H1 (cell line): Measurements from ENCODE around the gene PPP6C. TPM values are rescaled to one million over a fixed set of nuclear protein-coding genes. Genes with fewer than 3 reads are reported as not detected.

Experiments used
- CBX8 ChIP-seq: fragments of 300-800, 300-1000 bp; sonication (generic); IDR thresholded peaks from 2 replicates; pipeline ENCODE4 v1.7.1; 2016; ENCODE audit warnings: low read depth, low read length, borderline replicate concordance
- RAD21 ChIP-seq, 2 experiments: IDR thresholded peaks in 1 of 2; conservative IDR thresholded peaks in 1 of 2; 2 replicates each; pipeline ENCODE4 v1.6.1; 2011; ENCODE audit warnings: low read depth in 2 of 2, low read length in 2 of 2, improper control_type of control experiment in 1 of 2, inconsistent platforms in 1 of 2, mild to moderate bottlenecking in 1 of 2, moderate library complexity in 1 of 2
- ZNF274 ChIP-seq: IDR thresholded peaks from 2 replicates; pipeline ENCODE4 v1.7.0; 2012; ENCODE audit warnings: low read length, borderline replicate concordance; ENCODE audit errors: extremely low read depth
- polyA plus RNA-seq, 7 experiments: library from polyadenylated mRNA; depleted of rRNA in 3 of 7; stranded (reverse) in 5 of 7; unstranded in 2 of 7; fragments of >200 nt in 5 of 7; fragments of 200-250 nt in 2 of 7; gene quantifications; 1 replicate in 5 of 7; 2 replicates in 1 of 7; 4 replicates in 1 of 7; pipeline versions ENCODE4 v1.2.1 to v1.2.3, GENCODE V29; 2011 to 2013; ENCODE audit warnings: missing spikeins in 2 of 7, mixed read lengths in 2 of 7
- total RNA-seq: library from RNA; stranded (reverse); fragmentation: NEBNext Ultra II Directional; extraction: Animal tissue kit (Norgen Biotek cat#: 25700); gene quantifications from 2 replicates; pipeline ENCODE4 v1.2.1, GENCODE V29; 2021

Gene PPP6C
- total and polyA plus RNA-seq, 2 of the 8 experiments (the other 6 are each of a cell fraction or from before 2014, with no cell fraction given): 22.8 to 52.3 TPM

DNA sequence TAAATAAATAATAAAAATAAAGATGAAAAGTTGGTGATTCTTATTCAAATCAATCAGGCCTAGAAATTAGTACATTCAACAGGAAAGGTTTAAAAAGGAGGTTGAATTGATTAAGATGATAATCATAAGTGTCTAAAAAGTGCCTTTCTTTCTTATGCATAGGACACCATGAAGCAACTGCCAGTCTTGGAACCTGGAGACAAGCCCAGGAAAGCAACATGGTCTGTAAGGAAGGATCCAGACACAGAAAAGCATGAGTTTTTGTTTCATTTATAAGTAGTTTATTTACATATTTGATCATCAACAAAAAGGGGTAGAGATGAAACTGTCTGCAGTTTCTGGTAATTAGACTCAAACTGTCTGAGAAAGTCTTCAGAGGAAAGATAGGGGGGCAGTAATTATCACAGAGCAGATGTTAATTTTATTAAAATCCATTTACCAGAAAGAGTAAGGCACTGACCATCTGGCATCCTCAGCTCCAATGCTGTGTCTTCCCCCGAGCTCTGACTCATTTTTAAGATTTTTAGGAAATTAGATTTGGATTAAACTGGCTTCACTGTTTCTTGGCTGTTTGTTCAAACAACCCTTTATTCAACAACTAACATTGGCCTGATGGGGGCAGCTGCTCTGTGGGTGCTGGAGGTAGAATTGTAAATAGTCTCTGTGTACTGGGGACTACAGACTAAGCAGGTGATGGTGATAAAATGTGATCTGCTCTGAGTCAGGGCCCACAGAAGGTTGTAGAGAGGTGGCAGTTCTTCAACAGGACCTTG lies 13.4 kb upstream of the PPP6C start (continued):
- TF ChIP-seq ZNF274: no peak
- TF ChIP-seq RAD21 (IDR thresholded peaks at IDR 0.05 in 1 of 2, conservative IDR thresholded peaks at IDR 0.05 in 1 of 2; ENCODE audit: low read depth in 2 of 2, low read length in 2 of 2): no peak
- no peak for TF ChIP-seq CBX8
